Measurements from ENCODE around the gene MUS81. TPM values are rescaled to one million over a fixed set of nuclear protein-coding genes. Genes with fewer than 3 reads are reported as not detected.
"Not testable (repeated sequence)": the region's sequence is repeated elsewhere in the genome, so short reads cannot be mapped to it uniquely, and the experiment has no call there.

The MUS81 gene
- total and polyA plus RNA-seq, 10 of the 15 experiments (the other 5 are each of a cell fraction or from before 2014, with no cell fraction given): 11.8 to 76.1 (median 48.4) TPM

- BruUV-seq (replicated peaks); DNase-seq (ENCODE audit: low read depth, low spot score); H3K9me3 ChIP-seq (replicated peaks; ENCODE audit: control insufficient read depth, insufficient read depth, low read length); H2AFZ ChIP-seq (ENCODE audit: control insufficient read depth, low read depth, low read length); H3K27me3 ChIP-seq (replicated peaks in 1 of 2; ENCODE audit: control insufficient read depth in 2 of 2, insufficient read depth in 2 of 2, low read length in 1 of 2); H3K36me3 ChIP-seq (ENCODE audit: control insufficient read depth in 2 of 2, insufficient read depth in 2 of 2, low read length in 1 of 2); in situ Hi-C loops (cut with MboI); FAIRE-seq; H4K20me1 ChIP-seq (ENCODE audit: control insufficient read depth, insufficient read depth): not testable (repeated sequence)
- intact Hi-C loops (cut with micrococcal nuclease; ENCODE audit: unreplicated experiment): loop anchor here (5.0 to 10.0 kb wide), 2 partner anchors 35 to 243 kb away; no protein-coding TSS in a partner anchor
- Histone ChIP-seq H3K4me2 (ENCODE audit: control insufficient read depth, insufficient read depth) (peak overlapping the region; percentile 99), H3K9ac (ENCODE audit: control insufficient read depth, insufficient read depth, low read length) (peak overlapping the region; percentile 94), H3K79me2 (ENCODE audit: control insufficient read depth, insufficient read depth, low read length) (peaks cover 54% of the 10 kb centered on the region), H3K4me3 (peak overlapping the region; percentile 98), H3K4me1 (ENCODE audit: control insufficient read depth, insufficient read depth, low read length) (peaks cover 32% of the 10 kb centered on the region), H3K27ac (ENCODE audit: control insufficient read depth, insufficient read depth) (peak overlapping the region; percentile 90)
- 0 out of 2 replicates have a peak, but pooled peaks have one; percentile 5 for TF ChIP-seq CREM (IDR thresholded peaks at IDR 0.05; ENCODE audit: low read depth)
- 0 out of 2 replicates have a peak, but pooled peaks have one; percentile 3 for TF ChIP-seq NBN (IDR thresholded peaks at IDR 0.05)
- TF ChIP-seq NFYB (IDR thresholded peaks at IDR 0.05; ENCODE audit: insufficient read depth, low read depth, low read length): 0 out of 2 replicates have a peak, but pooled peaks have one; percentile 51
- TF ChIP-seq BHLHE40 (IDR thresholded peaks at IDR 0.05; ENCODE audit: borderline replicate concordance in 1 of 2, low read depth in 2 of 2, low read length in 1 of 2): 0 out of 4 replicates have a peak, but pooled peaks of 1 of the 2 experiments have one; percentile 2
- ChIA-PET RAD21 (ENCODE audit: unreplicated experiment) (interaction anchor here (2.3 to 8.0 kb wide), 5 partner anchors 9 to 70 kb away, joined by 7 to 76 read pairs (median 18); partner anchors contain the start of genes CFL1, FOSL1 and MUS81), POLR2A (interaction anchor here (1.3 to 7.4 kb wide), 9 partner anchors 10 to 253 kb away, joined by 3 to 155 read pairs (median 14); partner anchors contain the start of genes CFL1, FOSL1, MUS81 and SART1), CTCF (interaction anchor here (0.6 to 9.2 kb wide), 14 partner anchors 7 to 181 kb away, joined by 3 to 146 read pairs (median 6); partner anchors contain the start of genes BANF1, CFL1, EIF1AD and FOSL1), SMC1A (ENCODE audit: uncharacterized antibody, unreplicated experiment) (interaction anchor here (1.1 to 6.7 kb wide), 4 partner anchors 10 to 97 kb away, joined by 3 to 52 read pairs (median 20); partner anchors contain the start of genes CFL1 and MUS81)
- ATAC-seq: peak; percentile 5; the same call in 1 of the 3 replicates
- 8% methylated on average over 5 of the region's 5 CpGs for WGBS (ENCODE audit: insufficient coverage, insufficient replicate concordance, low lambda C conversion rate, missing lambda C conversion rate)
Measured at GRCh38 chr11:65892137-65892540, 31.9 kb downstream of the MUS81 start.
